Adrenal gland (tissue), 5 donors: Measurements from ENCODE around the gene ESM1.

Source experiments
- CTCF ChIP-seq, 6 experiments: fragments of 450-650 bp in 4 of 6; fragments of 200-600 bp in 2 of 6; sonication (generic) in 1 of 6; IDR thresholded peaks; 1 replicate in 5 of 6; 2 replicates in 1 of 6; pipeline versions ENCODE4 v1.5.1 to v1.8.0; 2016 to 2021; ENCODE audit warnings: antibody characterized with exemption in 6 of 6, mild to moderate bottlenecking in 2 of 6, moderate library complexity in 1 of 6
- POLR2A ChIP-seq, 2 donors: fragments of 450-650 bp; IDR thresholded peaks; one replicate each; pipeline ENCODE4 v1.6.1; 2017; ENCODE audit warnings: antibody characterized with exemption in 2 of 2, mild to moderate bottlenecking in 2 of 2, moderate library complexity in 1 of 2
- donor health status: DM: no; HTN: no; CAD: no.

GRCh38 chr5:55030220-55030619, 44.8 kb upstream of the ESM1 start:
- no peak for TF ChIP-seq CTCF (IDR thresholded peaks at IDR 0.05)
- TF ChIP-seq POLR2A (IDR thresholded peaks at IDR 0.05): no peak
